ENCODE measurements around the gene CCDC93.

GRCh38 chr2:117936871-117937428 lies 76.9 kb downstream of the CCDC93 start:
- no peak for TF ChIP-seq CTCF (IDR thresholded peaks at IDR 0.05 in 2 of 3, conservative IDR thresholded peaks at IDR 0.05 in 1 of 3; ENCODE audit: control insufficient read depth in 2 of 3, extremely low read depth in 1 of 3, insufficient read depth in 1 of 3, low read depth in 3 of 3, low read length in 3 of 3)
- no peak for TF ChIP-seq POLR2A (IDR thresholded peaks at IDR 0.05; ENCODE audit: low read depth, low read length)
- no peak for TF ChIP-seq CBX5 (IDR thresholded peaks at IDR 0.05; ENCODE audit: low read depth)

Measured in GM12878 (cell line).